HG02763 (cell line): Measurements from ENCODE around the gene EVI5.

Source experiments
- ATAC-seq: cut with Tn5 transposase; IDR thresholded peaks from one replicate; pipeline ENCODE4 v1.9.1; 2021; ENCODE audit warnings: mild to moderate bottlenecking, moderate library complexity; ENCODE audit not compliant: unreplicated experiment

EVI5 gene

GRCh38 chr1:92465256-92465647, 319.7 kb downstream of the EVI5 start:
- no peak for ATAC-seq

- no peak for ATAC-seq
Measured at GRCh38 chr1:92464588-92465255, 320.2 kb downstream of the EVI5 start.

- ATAC-seq: no peak
Measured at GRCh38 chr1:92461364-92462097, 323.4 kb downstream of the EVI5 start.

- ATAC-seq: no peak
Measured at GRCh38 chr1:92459871-92460320, 325.0 kb downstream of the EVI5 start.
